ENCODE data around the gene C3orf80. TPM values are rescaled to one million over a fixed set of nuclear protein-coding genes. Genes with fewer than 3 reads are reported as not detected.

The C3orf80 gene
- total RNA-seq, 1 donor from 2014 or later = not detected

Other genes with a start within 250 kb of the C3orf80 start
- 4.6 and 6.0 TPM in 2 replicates for gene IL12A, start 236.6 kb upstream of the C3orf80 start, total RNA-seq
- gene IFT80, start 173.8 kb downstream of the C3orf80 start, total RNA-seq = 12.1 and 16.5 TPM in 2 replicates
- gene SMC4, start 174.2 kb downstream of the C3orf80 start, total RNA-seq = 47.3 and 51.5 TPM in 2 replicates
- gene TRIM59, start 224.4 kb downstream of the C3orf80 start, total RNA-seq = 7.1 and 9.0 TPM in 2 replicates